GM08714 (cell line): ENCODE results near the gene PCGF5.
A peak's percentile ranks its signal among the peaks of the same experiment; 100 is the strongest.
"Not testable (repeated sequence)": the region's sequence is repeated elsewhere in the genome, so short reads cannot be mapped to it uniquely, and the experiment has no call there.

ENCODE experiments used
- H3K4me3 ChIP-seq: fragments of 200-500 bp; sonication (Bioruptor generic); 2 replicates; pipeline ENCODE4 v1.5.1; 2014; ENCODE audit warnings: mild to moderate bottlenecking, low read length, inconsistent platforms
- ZNF274 ChIP-seq: IDR thresholded peaks from 2 replicates; pipeline ENCODE4 v1.6.1; 2012; ENCODE audit warnings: mild to moderate bottlenecking, low read depth, low read length

Gene PCGF5

GRCh38 chr10:91287276-91287675, 66.8 kb downstream of the PCGF5 start:
- no peak for TF ChIP-seq ZNF274

GRCh38 chr10:91287912-91288311, 67.4 kb downstream of the PCGF5 start:
- TF ChIP-seq ZNF274: no peak
- no peak overlapping the region for H3K4me3 ChIP-seq

More at GRCh38 chr10:91287276-91287675, 66.8 kb downstream of the PCGF5 start:
- no peak overlapping the region for H3K4me3 ChIP-seq

- no peak for TF ChIP-seq ZNF274
- H3K4me3 ChIP-seq: no peak overlapping the region
These were observed 68.8 kb downstream of the PCGF5 start for GRCh38 chr10:91289305-91289704.

GRCh38 chr10:91290607-91291006, 70.1 kb downstream of the PCGF5 start:
- no peak overlapping the region for H3K4me3 ChIP-seq
- no peak for TF ChIP-seq ZNF274

GRCh38 chr10:91294134-91294906, 73.9 kb downstream of the PCGF5 start:
- no peak overlapping the region for H3K4me3 ChIP-seq
- TF ChIP-seq ZNF274: no peak

GRCh38 chr10:91295346-91295745, 74.9 kb downstream of the PCGF5 start:
- TF ChIP-seq ZNF274: no peak
- no peak overlapping the region for H3K4me3 ChIP-seq

- H3K4me3 ChIP-seq: no peak overlapping the region
- TF ChIP-seq ZNF274: no peak
These were observed 76.0 kb downstream of the PCGF5 start for GRCh38 chr10:91296471-91296870.

GRCh38 chr10:91298224-91298871, 77.9 kb downstream of the PCGF5 start:
- no peak for TF ChIP-seq ZNF274
- peak overlapping the region; percentile 44; the same call in 1 of the 2 replicates for H3K4me3 ChIP-seq

- TF ChIP-seq ZNF274: no peak
- no peak overlapping the region for H3K4me3 ChIP-seq
These were observed 79.6 kb downstream of the PCGF5 start for GRCh38 chr10:91299999-91300575.

- H3K4me3 ChIP-seq: not testable (repeated sequence)
These were observed 82.5 kb downstream of the PCGF5 start for GRCh38 chr10:91302946-91303345.

- H3K4me3 ChIP-seq: not testable (repeated sequence)
These were observed 85.5 kb downstream of the PCGF5 start for GRCh38 chr10:91305979-91306378.

- no peak overlapping the region for H3K4me3 ChIP-seq
- TF ChIP-seq ZNF274: no peak
These were observed 87.0 kb downstream of the PCGF5 start for GRCh38 chr10:91307489-91307888.

GRCh38 chr10:91309711-91310110, 89.2 kb downstream of the PCGF5 start:
- no peak overlapping the region for H3K4me3 ChIP-seq
- TF ChIP-seq ZNF274: no peak

GRCh38 chr10:91311601-91312381, 91.3 kb downstream of the PCGF5 start:
- TF ChIP-seq ZNF274: no peak

More at GRCh38 chr10:91311601-91312381, 91.3 kb downstream of the PCGF5 start:
- H3K4me3 ChIP-seq: no peak overlapping the region
